Measurements from ENCODE around the gene PRSS12. TPM values are rescaled to one million over a fixed set of nuclear protein-coding genes. Genes with fewer than 3 reads are reported as not detected.
A peak's percentile ranks its signal among the peaks of the same experiment; 100 is the strongest.

The PRSS12 gene
- total and polyA plus RNA-seq, 2 experiments from 2014 or later: 5.5 to 12.9 TPM

GRCh38 chr4:118343501-118343900, 9.3 kb downstream of the PRSS12 start (continued):
- TF ChIP-seq ZNF462 (CRISPR knock-in tag; IDR thresholded peaks at IDR 0.05) (no peak), EZH2 (IDR thresholded peaks at IDR 0.05; ENCODE audit: low read depth, unreplicated experiment) (no peak), REST (IDR thresholded peaks at IDR 0.05; ENCODE audit: unreplicated experiment) (no peak), CREB1 (CRISPR knock-in tag; IDR thresholded peaks at IDR 0.05; ENCODE audit: low read depth) (no peak)

- Mint-ChIP-seq H3K9me3 (no peaks in the 10 kb centered on the region), H3K4me3 (0 out of 3 replicates have a peak overlapping the region, but pooled peaks have one; percentile 15), H3K27me3 (ENCODE audit: insufficient read depth, low read depth, poor library complexity) (no peaks in the 10 kb centered on the region), H3K4me1 (peaks cover 46% of the 10 kb centered on the region), H3K27ac (peak overlapping the region; percentile 9; the same call in 1 of the 2 replicates), H3K36me3 (ENCODE audit: low read depth) (no peaks in the 10 kb centered on the region)
- ATAC-seq (no peak), DNase-seq (ENCODE audit: low spot score) (peak; percentile 15)
- H3K4me1 ChIP-seq (ENCODE audit: insufficient read depth): peaks cover 41% of the 10 kb centered on the region
- no peaks in the 10 kb centered on the region for H3K79me2 ChIP-seq (replicated peaks; ENCODE audit: insufficient read depth)
- H4K20me1 ChIP-seq (replicated peaks; ENCODE audit: insufficient read depth): no peaks in the 10 kb centered on the region
- TF ChIP-seq ETS1 (IDR thresholded peaks at IDR 0.05): no peak
- H3K27me3 ChIP-seq (ENCODE audit: insufficient read depth): no peaks in the 10 kb centered on the region
- H3K27ac ChIP-seq (ENCODE audit: low read depth): no peak overlapping the region
- peak overlapping the region; percentile 34 for H3K4me2 ChIP-seq
- no peak overlapping the region for H2AFZ ChIP-seq
- no peaks in the 10 kb centered on the region for H3K9me2 ChIP-seq (ENCODE audit: insufficient read depth)
- H3K4me3 ChIP-seq: no peak overlapping the region
- H3F3A ChIP-seq (replicated peaks; ENCODE audit: low read depth): no peaks in the 10 kb centered on the region
- no peaks in the 10 kb centered on the region for H3K36me3 ChIP-seq (ENCODE audit: insufficient read depth)
Measured at GRCh38 chr4:118340109-118340508, 12.7 kb downstream of the PRSS12 start.

Data from GM23338 (cell line).